Testis (tissue), 3 donors: ENCODE data around the gene GOT2. TPM values are rescaled to one million over a fixed set of nuclear protein-coding genes. Genes with fewer than 3 reads are reported as not detected.
"Not testable (repeated sequence)": the region's sequence is repeated elsewhere in the genome, so short reads cannot be mapped to it uniquely, and the experiment has no call there.

Source experiments
- DNase-seq: peaks from one replicate; pipeline ENCODE4 v3.0.0-alpha.2; 2019
- H3K27ac ChIP-seq, 2 donors: fragments of 200-600 bp; sonication (generic); one replicate each; pipeline ENCODE4 v1.5.1; 2019
- H3K27me3 ChIP-seq: fragments of 200-600 bp; sonication (generic); one replicate; pipeline ENCODE4 v1.5.1; 2019
- H3K36me3 ChIP-seq: fragments of 200-600 bp; sonication (generic); one replicate; pipeline ENCODE4 v1.5.1; 2017; ENCODE audit warnings: low read depth; ENCODE audit errors: missing control alignments
- H3K4me1 ChIP-seq: fragments of 200-600 bp; sonication (generic); one replicate; pipeline ENCODE4 v1.5.1; 2019
- H3K4me3 ChIP-seq, 2 donors: fragments of 200-600 bp; sonication (generic); one replicate each; pipeline ENCODE4 v1.5.1; 2017 to 2019
- H3K9me3 ChIP-seq: fragments of 200-600 bp; sonication (generic); one replicate; pipeline ENCODE4 v1.5.1; 2017
- CTCF ChIP-seq, 3 experiments: fragments of 450-650 bp in 2 of 3; fragments of 200-600 bp in 1 of 3; sonication (generic) in 1 of 3; IDR thresholded peaks; one replicate each; pipeline ENCODE4 v1.5.1; 2016 to 2019; ENCODE audit warnings: antibody characterized with exemption in 3 of 3, mild to moderate bottlenecking in 2 of 3, moderate library complexity in 1 of 3
- POLR2A ChIP-seq: fragments of 450-650 bp; IDR thresholded peaks from one replicate; pipeline ENCODE4 v1.6.1; 2017; ENCODE audit warnings: antibody characterized with exemption, mild to moderate bottlenecking, moderate library complexity
- WGBS, 2 donors: methylation state at CpG; one replicate each; pipeline ENCODE4 v1.1.5; 2018; 5-methylcytosine and 5-hydroxymethylcytosine counted together
- intact Hi-C: fragments of 100-400 bp; cut with DNase I; formaldehyde crosslinking; loops from one replicate; pipeline ENCODE4 v1.15.1; 2023; ENCODE audit warnings: low total_unique reads
- polyA plus RNA-seq: library from polyadenylated mRNA; stranded (reverse); fragments of 350-450 nt; fragmentation: Illumina TruSeq; extraction: RNeasy Lipid Tissue Mini Kit (QIAGEN cat#74804); gene quantifications from one replicate; pipeline ENCODE4 v1.2.3, GENCODE V29; 2014; ENCODE audit warnings: low read depth, low replicate concordance; ENCODE audit not compliant: insufficient read depth
- total RNA-seq, 2 donors: library from RNA; depleted of rRNA; stranded (reverse); fragments of >200 nt; gene quantifications; one replicate each; pipeline ENCODE4 v1.2.3, GENCODE V29; 2016

Gene GOT2
- total and polyA plus RNA-seq, 3 donors from 2014 or later: 81.0 to 138 (median 108) TPM

GRCh38 chr16:58741166-58741565 is 7.0 kb upstream of the GOT2 start:
- TF ChIP-seq POLR2A (no peak), CTCF (IDR thresholded peaks at IDR 0.05) (no peak)
- DNase-seq: no peak
- H3K36me3 ChIP-seq: no peaks in the 10 kb centered on the region
- intact Hi-C loops: no loop called here
- no peaks in the 10 kb centered on the region for H3K4me1 ChIP-seq
- H3K4me3 ChIP-seq: no peak overlapping the region
- WGBS, 2 donors: 92 to 95% methylated on average over 3 of the region's 3 CpGs
- H3K27me3 ChIP-seq: no peaks in the 10 kb centered on the region
- H3K27ac ChIP-seq: no peak overlapping the region
- no peaks in the 10 kb centered on the region for H3K9me3 ChIP-seq

GRCh38 chr16:58738672-58739296 is 4.7 kb upstream of the GOT2 start:
- Histone ChIP-seq H3K36me3 (no peaks in the 10 kb centered on the region), H3K27me3 (no peaks in the 10 kb centered on the region), H3K9me3 (no peaks in the 10 kb centered on the region), H3K4me1 (no peaks in the 10 kb centered on the region), H3K4me3 (no peak overlapping the region), H3K27ac (no peak overlapping the region)
- DNase-seq: no peak
- no peak for TF ChIP-seq POLR2A
- TF ChIP-seq CTCF (IDR thresholded peaks at IDR 0.05): no peak
- 86 to 88% methylated on average over 5 of the region's 5 CpGs for WGBS, 2 donors
- intact Hi-C loops: no loop called here

- 74 to 78% methylated on average over 3 of the region's 3 CpGs for WGBS, 2 donors
- H3K27me3 ChIP-seq, H3K36me3 ChIP-seq, H3K4me3 ChIP-seq, intact Hi-C loops, H3K27ac ChIP-seq, H3K4me1 ChIP-seq, H3K9me3 ChIP-seq, DNase-seq: not testable (repeated sequence)
Observed at GRCh38 chr16:58736341-58736740, 2.2 kb upstream of the GOT2 start.

GRCh38 chr16:58734459-58734787 is 307 bp upstream of the GOT2 start:
- intact Hi-C loops: no loop called here
- H3K27ac ChIP-seq: peak overlapping the region; percentile 44 to 76
- no peaks in the 10 kb centered on the region for H3K36me3 ChIP-seq
- H3K27me3 ChIP-seq: no peaks in the 10 kb centered on the region
- WGBS, 2 donors: 14 to 25% methylated on average over 8 of the region's 8 CpGs
- TF ChIP-seq POLR2A (no peak), CTCF (IDR thresholded peaks at IDR 0.05) (no peak)
- no peaks in the 10 kb centered on the region for H3K9me3 ChIP-seq
- peaks cover 4% of the 10 kb centered on the region for H3K4me1 ChIP-seq
- H3K4me3 ChIP-seq: peak overlapping the region; percentile 84 to 93
- no peak for DNase-seq

GRCh38 chr16:58733248-58733670 is 857 bp downstream of the GOT2 start:
- TF ChIP-seq POLR2A (no peak), CTCF (IDR thresholded peaks at IDR 0.05) (no peak)
- peak overlapping the region; percentile 44 to 76 for H3K27ac ChIP-seq
- H3K27me3 ChIP-seq: no peaks in the 10 kb centered on the region
- intact Hi-C loops: no loop called here
- H3K4me3 ChIP-seq: peak overlapping the region; percentile 84 to 93
- no peaks in the 10 kb centered on the region for H3K36me3 ChIP-seq
- no peak for DNase-seq
- WGBS, 2 donors: 1 to 3% methylated on average over 23 of the region's 23 CpGs
- no peaks in the 10 kb centered on the region for H3K9me3 ChIP-seq
- peaks cover 12% of the 10 kb centered on the region for H3K4me1 ChIP-seq
